Epidermal melanocyte (primary cell): ENCODE data around the gene FAM76A.
"Not testable (repeated sequence)": the region's sequence is repeated elsewhere in the genome, so short reads cannot be mapped to it uniquely, and the experiment has no call there.

Experiments
- DNase-seq: peaks from one replicate; pipeline ENCODE4 v3.0.0; 2011; ENCODE audit warnings: low spot score; ENCODE audit not compliant: insufficient read length

Gene FAM76A

DNA sequence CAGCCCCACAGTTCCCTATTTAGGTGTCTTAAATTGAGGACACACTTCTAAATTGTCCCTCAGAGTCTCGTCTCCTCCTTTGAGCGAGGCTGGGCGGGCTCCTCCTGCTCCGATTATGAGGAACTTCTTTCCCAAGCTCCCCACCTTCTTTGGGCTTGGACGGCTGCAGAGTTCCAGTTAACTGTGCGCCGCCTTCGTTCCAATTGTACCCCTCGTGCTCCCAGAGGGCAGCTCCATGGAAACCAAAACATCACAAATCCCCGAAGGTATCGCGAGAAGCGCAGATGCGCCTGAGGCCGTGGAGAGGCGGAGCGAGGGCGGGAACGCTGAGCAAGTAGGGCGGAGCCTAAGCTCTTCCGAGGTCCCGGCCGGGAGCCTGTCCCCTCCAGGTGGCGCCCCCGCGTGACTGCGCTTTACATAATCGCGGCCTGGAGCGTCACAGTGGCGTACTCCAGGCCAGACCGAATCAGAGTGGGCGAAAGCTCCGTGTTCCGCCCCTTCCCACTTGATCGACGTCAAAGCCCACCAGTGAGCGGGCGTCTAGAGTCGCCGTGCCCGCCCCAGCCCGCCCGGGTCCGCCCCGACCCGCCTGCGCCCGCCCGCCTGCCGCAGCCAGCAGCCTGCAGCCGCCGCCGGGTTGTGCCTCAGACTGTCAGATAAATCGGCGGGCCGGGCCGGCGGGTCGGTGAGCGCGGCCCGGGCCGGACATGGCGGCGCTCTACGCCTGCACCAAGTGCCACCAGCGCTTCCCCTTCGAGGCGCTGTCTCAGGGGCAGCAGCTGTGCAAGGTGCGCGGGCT is at the start of gene FAM76A:
TSS of gene FAM76A (plus strand) at position 588 of the 799 bp plus-strand sequence. CDS start at position 708, 120 bp downstream.
- peak; percentile 96 for DNase-seq

DNA sequence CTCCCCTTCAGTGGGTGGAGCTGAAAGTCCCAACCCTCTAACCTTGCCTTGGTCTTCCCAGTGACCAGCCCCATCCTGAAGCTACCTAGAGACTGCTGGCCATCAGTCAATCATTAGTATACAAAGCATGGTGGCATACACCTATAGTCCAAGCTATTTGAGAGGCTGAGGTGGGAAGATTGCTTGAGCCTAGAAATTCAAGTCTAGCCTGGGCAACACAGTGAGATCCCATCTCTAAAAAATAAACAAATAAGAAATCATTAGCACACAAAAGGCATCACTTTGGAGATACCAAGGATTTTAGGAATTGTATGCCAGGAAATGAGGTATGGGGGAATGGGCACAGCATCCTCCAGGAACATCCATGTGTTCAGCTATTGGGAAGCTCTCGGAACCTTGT is 49.4 kb upstream of the FAM76A start:
- DNase-seq = no peak

DNA sequence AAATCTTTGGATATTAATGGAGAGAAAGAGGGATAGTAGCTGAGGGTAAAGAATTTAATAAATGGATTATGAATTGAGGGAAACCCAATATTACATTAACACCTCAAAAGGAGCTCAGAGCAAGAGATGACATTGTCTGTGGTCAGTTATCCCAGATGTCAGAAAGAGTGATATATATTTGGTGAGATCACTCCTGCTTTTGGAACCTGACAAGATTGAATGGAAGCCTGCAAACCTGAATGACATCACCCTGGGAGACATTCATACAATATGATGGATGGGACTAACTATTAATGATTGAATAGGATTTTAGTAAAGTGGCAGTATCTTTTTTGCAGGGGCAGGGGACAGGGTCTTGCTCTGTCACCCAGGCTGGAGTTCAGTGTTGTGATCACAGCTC is 47.0 kb upstream of the FAM76A start:
- no peak for DNase-seq

GRCh38 chr1:27680225-27680791 is 45.5 kb upstream of the FAM76A start:
- DNase-seq = not testable (repeated sequence)

- not testable (repeated sequence) for DNase-seq
These were observed 44.2 kb upstream of the FAM76A start for GRCh38 chr1:27681580-27681979.

- no peak for DNase-seq
These were observed 43.3 kb upstream of the FAM76A start for GRCh38 chr1:27682351-27682944.

DNA sequence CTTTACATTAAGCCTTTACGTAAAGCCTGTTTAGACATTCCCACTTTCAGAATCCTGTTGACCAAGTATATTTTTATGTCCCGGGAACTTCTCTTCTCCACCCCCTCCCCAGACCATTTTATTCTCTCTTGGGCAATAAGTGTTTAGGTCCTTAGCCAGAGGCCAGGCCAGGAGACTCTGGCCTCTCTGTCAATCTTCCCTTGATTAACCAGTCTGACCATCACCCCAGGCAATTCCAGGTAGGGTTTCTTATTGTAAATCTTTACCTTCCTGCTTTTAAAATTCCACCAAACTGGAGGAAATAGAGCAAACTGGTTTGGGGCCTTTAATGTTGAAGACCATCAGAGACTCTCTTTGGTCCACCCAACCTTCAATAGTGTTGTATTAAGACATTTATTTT is 41.6 kb upstream of the FAM76A start:
- DNase-seq = no peak

DNA sequence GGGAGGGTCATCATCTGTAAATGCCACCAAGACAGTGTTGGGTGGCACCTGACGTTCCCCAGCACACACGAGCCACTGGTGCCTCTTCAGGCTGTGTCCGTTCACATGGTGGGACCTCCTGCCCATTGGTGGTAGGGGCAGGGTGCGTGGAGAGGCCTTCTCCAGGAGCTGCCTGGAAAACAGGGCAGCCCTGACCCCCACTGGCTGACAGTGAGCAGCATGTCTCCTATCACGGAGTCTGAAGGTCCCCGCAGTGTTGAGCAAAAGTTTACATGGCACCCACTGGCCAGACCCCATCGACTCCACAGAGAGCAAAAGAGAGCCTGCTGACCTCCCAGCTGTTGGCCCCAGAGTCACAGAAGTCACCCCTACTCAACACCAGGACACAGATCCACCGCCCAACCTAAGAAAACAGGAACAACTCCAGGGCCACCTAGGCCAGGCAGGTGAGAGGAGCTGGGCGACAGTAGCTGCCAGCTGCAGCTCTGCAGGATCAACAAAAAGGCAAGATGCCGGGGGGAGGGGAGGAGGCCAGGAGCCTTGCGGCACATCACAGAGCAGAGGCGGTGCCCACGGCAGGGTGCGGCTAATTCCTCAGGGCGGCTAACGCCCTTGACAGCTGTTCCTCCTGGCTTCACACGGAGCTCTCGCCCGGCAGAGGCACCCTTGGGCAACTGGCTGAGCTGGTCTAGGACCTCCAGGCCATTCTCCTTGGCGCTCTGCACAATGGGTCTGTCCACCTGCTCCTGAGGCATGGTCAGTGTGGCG is 39.4 kb upstream of the FAM76A start:
- no peak for DNase-seq

- DNase-seq = no peak
These were observed 37.9 kb upstream of the FAM76A start for GRCh38 chr1:27687906-27688305.

DNA sequence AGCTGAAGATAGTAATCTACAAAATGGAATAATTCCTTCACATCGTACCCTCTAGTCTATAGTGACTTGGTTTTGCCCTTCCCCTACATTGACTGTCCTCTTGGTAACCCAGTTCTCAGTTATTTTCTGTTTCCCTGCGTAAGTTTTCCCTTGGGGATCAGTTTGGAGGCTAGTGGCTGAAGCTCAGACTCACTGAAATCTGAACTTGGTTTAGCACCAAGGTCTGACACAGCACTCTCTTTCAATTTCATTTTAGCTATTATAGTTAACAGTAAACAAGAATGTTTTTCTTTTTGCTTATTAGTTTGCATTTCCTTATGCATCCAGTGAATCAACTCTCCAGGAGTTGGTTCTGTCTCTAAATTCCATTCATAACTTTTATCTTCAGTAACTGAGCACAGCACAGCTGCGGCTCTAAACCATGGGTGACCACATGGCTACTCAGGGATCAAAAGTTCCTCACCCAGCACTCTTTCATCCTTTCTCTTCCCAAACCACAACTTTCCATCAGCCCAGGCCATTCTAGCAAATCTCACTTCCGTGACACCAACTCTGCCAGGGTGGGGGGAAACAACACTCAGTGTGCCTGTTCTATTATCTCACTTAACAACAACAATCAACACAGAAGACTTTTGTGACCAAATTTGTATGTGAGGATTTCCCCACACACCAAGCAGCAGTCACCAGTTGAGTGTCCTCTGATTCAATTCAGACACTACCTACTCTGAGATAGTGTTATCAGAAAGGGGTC is 36.2 kb upstream of the FAM76A start:
- peak; percentile 31 for DNase-seq

GRCh38 chr1:27690183-27690582 is 35.6 kb upstream of the FAM76A start:
- DNase-seq = no peak

DNA sequence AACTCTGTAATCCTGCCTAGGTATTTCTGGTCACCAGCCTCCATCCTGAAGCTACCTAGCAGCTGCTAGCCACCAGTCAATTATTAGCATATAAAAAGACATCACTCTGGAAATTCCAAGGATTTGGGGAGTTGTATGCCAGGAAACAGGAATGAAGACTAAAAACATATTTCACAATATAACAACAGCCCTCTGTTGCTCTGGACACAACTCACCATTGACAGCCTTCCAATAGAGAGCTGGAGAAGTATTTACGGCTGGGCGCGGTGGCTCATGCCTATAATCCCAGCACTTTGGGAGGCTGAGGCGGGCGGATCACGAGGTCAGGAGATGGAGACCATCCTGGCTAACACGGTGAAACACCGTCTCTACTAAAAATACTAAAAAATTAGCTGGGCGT is 28.9 kb upstream of the FAM76A start:
- DNase-seq = not testable (repeated sequence)

- DNase-seq = no peak
These were observed 20.8 kb upstream of the FAM76A start for GRCh38 chr1:27704958-27705357.

- no peak for DNase-seq
These were observed 20.2 kb upstream of the FAM76A start for GRCh38 chr1:27705545-27705944.

DNA sequence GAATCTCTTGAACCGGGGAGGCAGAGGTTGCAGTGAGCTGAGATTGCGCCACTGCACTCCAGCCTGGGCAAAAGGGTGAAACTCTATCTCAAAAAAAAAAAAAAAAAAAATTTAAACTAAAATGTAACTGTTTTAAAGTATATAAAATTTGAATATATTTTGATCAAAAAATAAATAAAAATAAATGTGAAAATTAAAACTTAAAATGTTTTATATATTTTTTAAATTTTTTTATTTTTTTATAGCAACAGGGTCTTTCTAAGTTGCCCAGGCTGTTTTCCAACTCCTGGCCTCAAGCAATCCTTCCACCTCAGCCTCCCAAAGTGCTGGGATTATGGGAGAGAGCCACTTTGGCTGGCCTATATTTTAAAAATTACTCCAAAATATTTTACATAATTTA is 15.2 kb upstream of the FAM76A start:
- DNase-seq = no peak

- DNase-seq = no peak
These were observed 12.5 kb upstream of the FAM76A start for GRCh38 chr1:27713139-27713725.

DNA sequence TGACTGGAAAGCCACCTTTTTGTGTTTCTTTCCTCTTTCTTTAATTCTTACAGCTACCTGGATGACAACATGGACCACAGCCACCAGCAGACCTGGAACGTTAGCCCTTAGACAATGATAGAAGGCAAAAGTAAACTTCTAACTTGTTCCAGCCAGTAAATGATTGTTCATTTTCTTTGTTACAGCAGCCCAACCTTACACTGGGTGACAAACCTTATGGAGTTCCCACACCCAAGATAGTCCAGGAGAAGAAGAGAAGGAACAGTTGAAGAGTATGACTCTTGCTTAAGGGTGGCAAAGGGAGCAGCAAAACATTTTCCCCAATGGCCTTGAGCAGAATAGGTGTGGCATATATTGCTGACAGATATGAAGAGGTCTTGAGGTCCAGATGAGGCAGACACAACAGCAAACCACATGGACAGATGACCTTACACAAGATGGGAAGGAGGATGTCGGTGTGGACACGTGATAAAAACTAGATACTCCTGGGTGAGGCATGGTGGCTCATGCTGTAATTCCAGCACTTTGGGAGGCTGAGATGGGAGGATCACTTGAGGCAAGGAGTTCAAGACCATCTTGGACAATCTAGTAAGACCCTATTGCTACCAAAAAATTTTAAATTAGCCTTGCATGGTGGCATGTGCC is 11.8 kb upstream of the FAM76A start:
- DNase-seq = no peak

DNA sequence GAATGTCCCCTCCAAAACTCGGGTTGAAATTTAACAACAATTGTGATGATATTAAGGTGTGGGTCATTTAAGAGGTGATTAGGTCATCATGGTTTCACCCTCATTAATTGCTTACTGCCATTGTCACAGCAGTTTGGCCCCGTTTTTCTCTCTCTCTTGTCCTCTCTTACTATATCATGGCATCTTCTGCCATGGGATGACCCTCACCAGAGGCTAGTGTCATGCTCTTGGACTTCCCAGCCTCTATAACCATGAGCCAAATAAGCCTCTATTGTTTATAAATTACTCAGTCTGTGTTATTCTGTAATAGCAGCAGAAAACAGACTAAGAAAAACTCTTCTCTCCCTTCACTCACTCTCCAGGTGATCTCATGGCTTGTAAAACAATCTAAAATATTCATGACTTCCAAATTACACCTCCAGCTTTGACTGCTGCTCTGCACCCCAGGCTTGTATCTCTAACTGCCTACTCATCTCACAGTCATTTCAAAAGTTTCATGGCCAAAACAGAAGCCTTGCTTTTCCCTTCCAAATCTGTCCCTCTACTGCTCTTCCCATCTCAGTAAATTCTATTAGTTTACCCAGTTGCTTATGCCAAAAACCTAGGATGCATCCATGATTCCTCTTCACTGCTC is 9.4 kb upstream of the FAM76A start:
- no peak for DNase-seq

DNA sequence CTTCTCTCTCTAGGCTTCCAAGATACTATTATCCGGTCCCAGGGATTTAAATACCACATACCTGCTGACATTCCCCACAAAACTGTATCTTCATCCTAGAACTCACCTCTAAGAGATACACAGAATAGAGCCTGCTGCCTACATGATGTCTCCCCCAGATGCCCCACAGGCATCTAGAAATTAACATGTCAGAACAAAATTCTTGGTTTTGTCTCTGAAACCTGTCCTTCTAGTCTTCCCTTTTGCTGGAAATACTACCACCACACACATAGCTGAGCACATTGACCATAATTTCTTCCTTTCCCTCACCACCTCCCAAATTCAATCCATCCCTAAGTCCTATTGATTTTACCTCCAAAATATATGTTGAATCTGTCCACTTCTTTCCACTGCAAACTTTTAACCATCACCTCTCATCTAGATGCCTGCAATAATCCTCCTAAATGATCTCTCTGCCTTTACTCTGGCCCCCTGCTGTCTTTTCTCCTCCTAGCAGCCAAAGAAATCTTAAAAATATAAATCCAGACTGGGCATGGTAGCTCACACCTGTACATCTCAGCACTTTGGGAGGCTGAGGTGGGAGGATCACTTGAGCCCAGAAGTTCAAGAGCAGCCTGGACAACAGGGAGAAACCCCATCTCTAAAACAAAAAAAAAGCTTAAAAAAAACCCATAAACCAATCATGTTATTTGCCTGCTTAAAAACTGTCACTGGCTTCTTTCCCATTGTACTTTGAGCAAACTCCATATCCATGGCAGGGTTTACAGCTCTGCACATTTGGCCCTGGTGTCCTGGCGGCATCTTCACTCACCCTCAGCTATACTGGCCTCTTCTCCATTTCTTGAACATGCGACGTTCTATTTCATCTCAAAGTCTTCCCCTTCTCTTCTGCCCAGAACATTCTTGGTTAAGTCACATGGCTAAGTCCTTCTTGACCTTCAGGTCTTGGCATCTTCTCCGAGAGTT is 6.2 kb upstream of the FAM76A start:
- DNase-seq = peak; percentile 24
